Activated CD4-positive, CD25-positive, alpha-beta regulatory T cell treated with anti-CD3 and anti-CD28 coated beads, Interleukin-2, amount 50 U/mL, for 16 hours (primary cell): Measurements from ENCODE around the gene VWA8.
"Not testable (repeated sequence)": the region's sequence is repeated elsewhere in the genome, so short reads cannot be mapped to it uniquely, and the experiment has no call there.

ENCODE experiments used
- DNase-seq: peaks from one replicate; pipeline ENCODE4 v3.0.0-alpha.2; 2020; ENCODE audit warnings: low read depth, low spot score

Gene VWA8

DNA sequence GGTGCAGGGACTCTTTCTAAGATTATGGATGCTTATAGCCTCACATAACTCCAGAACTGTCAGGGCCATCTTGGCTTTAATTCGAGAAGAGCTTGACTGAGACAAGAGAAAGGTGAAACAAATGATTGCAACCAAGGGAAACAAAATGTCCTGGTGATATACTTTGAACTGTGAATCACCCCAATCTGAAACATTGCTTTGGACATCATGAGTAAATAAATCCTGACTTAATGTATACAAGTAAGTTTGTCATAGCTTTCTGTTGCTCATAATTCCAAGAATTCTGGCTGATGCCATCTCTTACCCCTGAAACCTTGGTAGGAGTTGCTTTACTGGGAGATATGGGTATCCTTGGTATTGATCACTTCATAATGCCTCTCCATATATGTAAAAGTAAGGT lies 5.8 kb upstream of the VWA8 start:
- no peak for DNase-seq

DNA sequence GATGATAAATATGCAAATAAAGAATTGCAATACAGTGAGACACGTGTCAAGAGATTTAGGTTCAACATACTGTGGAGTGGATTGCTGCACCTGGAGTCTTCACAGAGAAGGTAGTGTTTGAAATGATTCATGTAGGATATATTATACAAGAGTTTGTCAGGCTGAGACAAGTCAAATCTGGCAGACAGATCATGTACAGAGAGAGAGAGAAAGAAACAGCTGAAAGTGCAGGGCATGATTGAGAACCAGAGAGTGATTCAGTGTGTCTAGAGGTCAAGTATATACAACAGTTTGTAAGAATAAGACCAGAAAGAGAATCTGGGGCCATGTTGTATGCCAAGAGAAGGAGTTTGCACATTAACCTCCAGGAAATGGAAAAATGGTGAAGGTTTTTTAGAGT lies 2.1 kb upstream of the VWA8 start:
- DNase-seq: no peak

DNA sequence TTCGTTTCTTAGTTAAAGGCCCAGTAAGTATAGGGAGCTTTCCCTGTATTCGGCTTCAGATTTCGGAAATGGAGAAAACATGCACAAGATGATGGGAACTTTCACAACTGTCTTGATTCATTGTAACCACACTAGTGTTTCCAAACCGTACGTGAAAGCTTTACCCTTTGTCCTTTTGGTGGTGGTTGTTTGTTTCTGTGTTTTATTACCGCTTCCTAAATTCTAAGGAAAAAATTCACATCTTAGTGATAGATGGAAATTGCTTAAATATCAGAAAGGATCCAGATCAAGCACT lies 504 bp upstream of the VWA8 start:
- no peak for DNase-seq

DNA sequence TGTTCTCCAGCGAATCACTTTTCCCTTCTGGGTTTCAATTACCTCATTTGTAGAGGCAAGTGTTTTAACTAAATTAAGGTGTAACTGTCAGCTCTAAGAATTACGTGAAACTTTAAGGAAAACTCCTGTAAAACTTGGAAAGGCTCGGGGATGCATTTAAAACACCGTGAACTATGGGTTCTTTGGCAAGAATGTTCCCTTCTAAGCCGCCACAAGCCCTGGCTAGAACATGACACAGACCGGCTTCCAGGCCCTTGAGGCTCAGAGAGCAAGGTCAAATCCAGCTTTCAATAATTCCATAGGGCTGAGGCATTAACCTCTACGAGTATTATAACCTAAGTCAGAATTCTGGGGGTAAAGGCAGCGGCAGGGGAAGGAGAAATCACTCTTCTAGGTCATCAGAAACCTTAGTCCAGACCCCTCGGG lies 685 bp downstream of the VWA8 start:
- no peak for DNase-seq

DNA sequence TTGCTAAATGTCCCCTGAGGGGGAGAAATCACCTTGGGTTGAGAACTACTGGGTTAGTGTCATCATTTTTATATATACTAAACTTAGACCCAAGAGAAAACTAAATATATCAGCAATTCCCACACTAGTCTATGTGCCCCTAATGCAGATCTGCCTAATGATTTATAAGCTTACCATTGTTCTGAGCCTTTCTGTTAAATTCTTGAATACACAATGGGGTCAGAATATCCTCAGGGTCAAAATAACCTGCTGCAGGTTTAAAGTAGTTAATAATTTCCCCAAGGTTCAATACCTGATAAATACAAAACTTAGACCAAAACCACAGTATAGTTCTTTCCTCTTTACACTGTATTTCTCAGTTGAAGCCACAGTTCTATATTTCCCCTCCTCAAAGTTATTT lies 4.6 kb downstream of the VWA8 start:
- DNase-seq: no peak

DNA sequence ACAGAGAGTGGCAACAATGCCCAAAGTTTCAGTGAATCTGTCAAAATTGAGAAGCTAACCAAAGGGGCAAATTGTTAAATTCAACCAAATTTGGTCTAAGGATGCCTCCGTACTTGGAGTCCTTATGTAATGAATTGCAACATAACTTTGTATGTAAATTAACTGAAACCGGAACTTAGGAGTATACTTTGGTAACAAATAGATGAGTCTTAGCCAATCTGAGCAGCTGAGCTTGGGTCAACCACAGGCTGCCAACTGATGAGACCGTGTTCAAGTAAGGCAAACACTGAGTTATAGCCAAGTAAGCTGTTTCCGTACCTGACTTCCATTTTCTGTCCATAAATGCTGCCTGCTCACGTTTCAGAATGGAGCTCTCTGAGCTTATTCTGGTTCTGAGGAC lies 5.3 kb downstream of the VWA8 start:
- DNase-seq: no peak

DNA sequence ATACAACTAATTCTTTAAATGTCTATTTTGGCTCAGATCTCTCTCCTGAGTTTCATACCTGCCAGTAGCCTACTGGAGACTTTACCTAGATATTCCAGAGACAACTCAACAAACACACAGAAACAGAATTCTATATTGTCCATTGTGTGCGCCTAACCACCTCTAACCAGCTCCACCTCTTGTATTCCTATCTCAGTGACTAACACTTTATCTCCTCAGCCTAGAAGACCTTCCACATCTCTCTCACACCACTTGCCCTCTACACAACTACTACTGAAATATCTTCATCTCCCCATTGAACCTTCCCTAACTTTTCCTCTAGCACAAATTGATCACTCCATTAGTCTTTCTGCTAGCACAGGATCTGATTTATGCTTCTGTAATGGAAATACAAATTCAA lies 6.7 kb downstream of the VWA8 start:
- no peak for DNase-seq

DNA sequence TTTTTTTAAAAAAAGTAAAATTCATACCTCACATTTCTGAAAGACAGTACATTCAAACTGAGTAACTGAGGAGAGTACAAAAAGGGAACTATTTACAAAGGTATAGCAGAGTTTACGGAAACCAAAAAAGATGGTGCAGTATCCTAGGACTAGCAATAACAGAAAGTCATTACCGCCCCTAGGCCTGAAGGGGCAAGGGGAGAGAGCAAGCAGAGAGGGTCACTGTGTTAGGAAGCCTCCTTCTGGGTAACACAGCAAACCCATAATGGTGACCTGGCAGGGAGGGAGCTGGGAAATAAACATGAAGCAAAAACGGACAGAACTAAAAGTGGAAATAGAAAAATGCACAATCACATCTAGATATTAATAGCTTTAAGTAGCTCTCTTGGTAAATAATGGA lies 8.2 kb downstream of the VWA8 start:
- no peak for DNase-seq

DNA sequence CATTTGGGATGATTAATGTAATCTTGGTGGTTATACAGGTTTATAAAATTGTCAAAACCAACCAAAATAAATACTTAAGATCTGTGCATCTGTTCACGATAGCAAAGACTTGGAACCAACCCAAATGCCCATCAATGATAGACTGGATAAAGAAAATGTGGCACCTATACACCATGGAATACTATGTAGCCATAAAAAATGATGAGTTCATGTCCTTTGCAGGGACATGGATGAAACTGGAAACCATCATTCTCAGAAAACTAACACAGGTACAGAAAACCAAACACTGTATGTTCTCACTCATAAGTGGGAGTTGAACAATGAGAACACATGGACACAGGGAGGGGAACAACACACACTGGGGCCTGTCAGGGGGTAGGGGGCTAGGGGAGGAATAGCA lies 11.8 kb downstream of the VWA8 start:
- not testable (repeated sequence) for DNase-seq

DNA sequence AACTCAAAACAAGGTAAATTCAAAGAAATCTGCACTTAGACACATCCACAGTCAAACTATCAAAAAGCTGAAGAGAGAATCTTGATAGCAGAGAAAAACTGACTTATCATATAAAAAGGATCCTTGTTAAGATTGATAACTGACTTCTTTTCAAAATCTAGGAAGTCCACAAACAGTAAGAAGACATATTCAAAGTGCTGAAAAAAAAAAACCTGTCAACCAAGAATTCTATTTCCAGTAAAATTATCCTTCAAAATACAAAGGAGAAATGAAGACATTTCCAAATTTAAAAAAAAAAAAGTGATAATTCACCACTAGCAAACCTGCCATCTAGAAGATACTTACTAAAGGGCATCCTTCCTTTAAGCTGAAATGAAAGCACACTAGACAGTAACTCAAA lies 15.0 kb downstream of the VWA8 start:
- no peak for DNase-seq

DNA sequence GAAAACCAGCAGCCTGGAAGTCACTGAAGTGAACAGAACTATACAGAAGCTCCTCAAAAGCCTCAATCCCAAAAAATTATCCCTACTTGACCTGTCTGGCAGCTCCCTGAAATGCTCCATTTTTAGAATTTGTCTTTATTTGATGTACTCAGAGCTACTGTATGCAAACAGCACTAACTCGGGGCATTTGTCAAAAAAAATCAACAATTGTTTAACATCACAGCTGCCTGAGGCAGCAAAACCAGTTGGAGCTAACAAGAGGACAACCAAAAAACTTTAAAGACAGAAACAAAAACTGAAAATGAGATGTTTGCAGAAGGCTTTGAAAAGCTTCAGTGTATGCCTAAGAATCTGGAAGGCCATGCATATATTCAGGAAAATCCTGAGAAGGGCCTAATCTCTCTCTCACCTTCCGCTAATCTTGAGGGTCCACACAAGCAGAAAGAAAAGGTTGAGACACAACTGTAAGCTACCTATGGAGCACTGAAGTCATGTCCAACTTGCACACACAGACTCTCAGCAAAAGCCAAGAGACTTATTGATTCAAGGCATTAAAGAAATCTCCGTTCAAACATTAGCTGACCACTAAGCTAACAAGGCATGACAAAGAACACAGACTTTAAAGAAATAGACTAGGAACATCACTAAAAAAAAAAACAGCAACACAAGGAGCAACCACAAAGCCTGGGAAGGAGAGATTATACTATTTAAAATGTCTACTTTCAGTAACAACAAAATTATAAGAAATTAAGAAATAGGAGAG lies 16.1 kb downstream of the VWA8 start:
- DNase-seq: no peak

DNA sequence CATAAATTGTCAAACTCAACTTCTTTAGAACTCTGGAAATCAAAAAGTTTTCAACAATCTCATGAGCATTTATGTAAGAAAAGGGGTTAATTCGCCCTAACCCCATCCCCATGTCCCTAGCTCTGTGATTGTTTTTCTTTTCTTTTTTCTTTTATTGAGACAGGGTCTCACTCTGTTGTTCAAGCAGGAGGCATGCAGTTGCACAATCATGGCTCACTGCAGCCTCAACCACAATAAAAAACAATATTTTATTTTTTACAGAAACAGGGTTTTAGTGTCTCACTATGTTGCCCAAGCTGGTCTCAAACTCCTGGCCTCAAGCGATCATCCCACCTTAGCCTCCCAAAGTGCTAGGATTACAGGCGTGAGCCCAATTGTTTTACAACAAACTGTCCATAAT lies 16.7 kb downstream of the VWA8 start:
- no peak for DNase-seq

DNA sequence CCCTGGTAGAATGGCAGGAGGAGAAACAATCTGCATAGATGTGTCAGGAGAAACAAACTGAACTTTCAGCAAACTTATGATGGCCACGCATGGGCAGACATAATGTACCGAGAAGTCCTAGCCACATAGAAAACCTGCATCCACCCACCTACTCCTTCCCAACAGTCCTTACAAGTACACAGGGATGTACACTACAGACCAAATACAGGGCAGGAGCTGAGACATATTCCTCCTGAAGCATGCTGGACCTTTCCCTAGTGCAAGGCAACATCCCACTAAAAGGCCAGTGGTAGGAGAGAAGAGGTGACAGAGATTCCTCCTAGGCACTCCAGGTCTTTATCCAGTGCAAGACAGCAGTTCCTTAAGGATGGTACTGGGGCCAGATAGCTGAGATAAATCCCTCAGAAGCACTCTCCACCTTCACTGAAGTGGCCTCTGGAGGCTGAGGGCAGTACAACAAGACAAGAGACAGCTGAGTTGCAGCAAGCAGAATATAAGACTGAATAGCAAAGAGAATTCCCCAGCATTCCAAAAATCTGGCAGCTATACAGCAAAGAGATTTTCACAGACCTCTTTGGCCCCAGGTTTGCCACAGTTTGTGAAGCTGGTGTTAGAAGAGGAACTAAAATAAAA lies 18.3 kb downstream of the VWA8 start:
- DNase-seq: no peak

DNA sequence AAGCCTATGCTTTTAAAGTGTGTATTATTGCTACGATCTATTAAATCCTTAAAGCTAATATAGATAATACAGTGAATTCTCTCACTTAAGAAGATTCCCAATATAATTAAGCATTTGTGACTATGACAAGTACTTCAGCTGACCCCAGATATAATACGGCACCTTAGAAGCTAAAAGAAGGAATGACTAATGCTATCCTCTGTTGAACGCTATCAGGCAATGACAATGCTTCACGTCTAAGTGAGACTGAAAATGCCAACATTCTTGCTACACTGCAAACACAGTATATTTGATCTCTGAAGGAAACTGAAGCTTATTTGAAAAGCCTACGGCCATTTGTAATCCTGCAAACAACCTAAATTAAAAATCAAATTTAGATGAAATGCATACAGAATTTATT lies 19.7 kb downstream of the VWA8 start:
- DNase-seq: no peak

DNA sequence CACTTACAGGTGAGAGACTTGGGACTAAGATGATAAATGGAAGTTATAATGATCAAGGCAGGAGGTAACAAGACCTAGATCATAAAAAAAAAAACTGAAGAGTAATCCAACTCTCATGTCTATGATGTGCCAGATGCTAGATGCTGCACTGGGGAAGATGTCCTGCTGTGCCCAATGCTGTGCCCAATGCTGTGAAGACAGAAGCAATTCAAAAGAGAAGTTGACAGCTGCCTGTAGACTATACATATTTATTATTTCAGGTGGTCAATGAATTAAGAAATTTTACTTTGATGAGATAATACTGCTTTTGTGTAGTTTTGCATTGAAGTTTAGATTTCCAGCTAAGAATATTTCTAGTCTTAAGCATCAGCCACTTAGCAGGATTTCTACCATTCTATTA lies 21.5 kb downstream of the VWA8 start:
- DNase-seq: no peak

DNA sequence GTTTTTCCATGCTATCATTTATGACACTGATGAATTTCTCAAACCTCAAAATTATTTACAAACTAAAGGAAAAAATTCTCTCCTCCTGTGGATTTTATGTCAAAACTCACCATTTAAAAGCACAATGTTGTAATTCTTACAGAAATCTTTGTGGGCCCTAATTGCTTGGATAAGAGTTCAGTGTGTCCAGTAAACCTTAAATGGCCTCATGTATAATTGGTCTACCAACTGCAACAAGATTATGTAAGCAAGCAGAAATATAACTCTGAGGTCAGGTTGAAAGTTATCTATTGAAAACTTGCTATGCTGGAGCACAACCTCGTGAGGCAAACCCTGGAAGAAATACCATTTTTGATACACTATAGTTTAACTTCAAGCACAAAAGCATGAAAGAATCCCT lies 22.0 kb downstream of the VWA8 start:
- DNase-seq: no peak

DNA sequence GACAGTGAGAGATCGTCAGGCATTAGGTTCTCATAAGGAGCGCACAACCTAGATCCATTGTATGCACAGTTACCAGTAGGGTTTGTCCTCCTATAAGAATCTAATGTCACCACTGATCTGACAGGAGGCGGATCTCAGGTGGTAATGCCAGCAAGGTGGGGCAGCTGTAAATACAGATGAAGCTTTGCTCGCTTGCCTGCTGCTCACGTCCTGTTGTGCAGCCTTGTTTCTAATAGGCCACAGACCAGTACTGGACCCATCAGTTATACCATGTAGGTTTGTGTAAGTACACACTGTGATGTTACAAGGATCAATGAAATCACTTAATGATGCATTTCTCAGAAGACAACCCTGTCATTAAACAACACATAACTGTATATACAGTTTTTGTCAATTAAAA lies 23.5 kb downstream of the VWA8 start:
- DNase-seq: no peak

DNA sequence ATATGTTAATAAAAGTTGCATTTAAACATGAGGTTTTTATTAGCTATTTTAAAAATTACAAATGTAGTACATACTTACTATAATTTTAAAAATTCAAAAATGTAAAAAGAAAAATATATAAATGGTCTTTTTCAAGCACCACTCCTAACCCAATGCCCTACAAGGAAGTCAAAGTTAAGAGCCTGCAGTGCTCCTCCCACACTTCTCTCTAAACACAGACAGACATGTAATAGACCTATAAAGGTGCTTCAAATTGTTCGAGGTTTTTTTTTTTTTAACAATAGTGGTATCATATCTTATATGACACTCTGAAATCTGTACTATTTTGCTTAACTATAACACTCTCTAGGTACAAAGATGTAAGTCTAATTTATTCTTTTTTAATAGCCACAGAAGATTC lies 25.4 kb downstream of the VWA8 start:
- DNase-seq: no peak

DNA sequence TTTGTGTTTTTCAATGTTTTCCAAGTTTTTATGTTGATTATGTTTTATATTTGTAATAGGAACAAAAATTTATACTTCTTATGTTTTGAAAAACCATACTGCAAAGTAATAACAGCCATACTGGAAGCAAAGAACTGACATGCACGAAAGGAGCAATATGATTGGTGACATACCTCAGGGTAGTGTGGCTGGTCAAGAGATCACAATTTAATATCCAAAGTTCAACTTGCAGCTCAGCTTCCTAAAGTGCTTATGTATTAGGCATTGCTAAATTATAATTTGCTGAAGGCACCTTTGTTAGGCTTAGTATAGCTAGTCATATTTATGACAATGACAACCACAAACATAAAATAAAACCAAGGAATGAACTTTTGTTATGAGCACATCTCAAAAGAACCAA lies 25.9 kb downstream of the VWA8 start:
- DNase-seq: no peak

DNA sequence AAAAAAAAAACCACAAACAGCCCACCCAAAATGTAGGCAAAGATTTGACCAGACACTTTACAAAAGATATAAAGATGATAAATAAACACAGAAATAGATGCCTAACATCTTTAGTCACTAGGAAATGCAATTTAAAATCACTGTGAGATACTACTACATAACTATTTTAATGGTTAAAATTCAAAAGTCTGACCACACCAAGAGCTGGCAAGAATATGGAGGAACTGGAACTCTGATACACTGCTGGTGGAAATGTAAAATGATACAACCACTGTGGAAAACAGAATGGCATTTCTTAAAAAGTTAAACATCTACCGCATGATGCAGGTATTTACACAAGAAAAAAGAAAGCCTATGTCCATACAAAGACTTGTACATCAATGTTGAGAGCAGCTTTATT lies 26.8 kb downstream of the VWA8 start:
- no peak for DNase-seq

DNA sequence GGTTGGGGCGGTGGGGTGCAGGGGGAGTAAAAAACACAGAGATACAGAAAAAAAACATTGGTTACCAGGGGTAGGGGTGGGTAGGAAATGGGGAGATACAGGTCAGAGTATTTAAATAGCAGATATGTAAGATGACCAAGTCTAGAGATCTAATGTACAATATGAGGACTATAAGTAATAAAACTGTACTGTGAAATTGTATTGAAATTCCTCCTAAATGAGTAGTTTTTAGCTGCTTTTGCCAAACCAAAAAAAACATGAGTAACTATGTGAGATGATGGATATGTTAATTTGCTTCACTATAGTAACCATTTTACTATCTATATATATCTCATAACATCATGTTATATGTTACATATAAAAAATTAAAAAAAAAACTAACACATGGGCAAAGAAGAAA lies 29.6 kb downstream of the VWA8 start:
- DNase-seq: no peak

DNA sequence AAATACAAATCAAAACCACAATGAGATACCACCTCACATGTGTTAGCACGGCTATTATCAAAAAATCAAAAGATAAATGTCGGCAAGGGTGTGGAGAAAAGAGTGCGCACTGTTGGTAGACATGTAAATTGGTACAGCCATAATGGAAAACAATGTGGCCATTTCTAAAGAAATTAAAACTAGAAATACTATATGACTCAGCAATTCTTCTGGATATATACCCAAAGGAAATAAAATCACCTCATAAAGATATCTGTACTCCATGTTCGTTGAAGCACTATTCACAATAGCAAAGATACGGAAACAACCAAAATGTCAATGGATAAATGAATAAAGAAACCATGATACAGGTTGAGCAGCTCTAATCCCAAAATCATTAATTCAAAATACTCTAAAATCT lies 30.8 kb downstream of the VWA8 start:
- DNase-seq: no peak

DNA sequence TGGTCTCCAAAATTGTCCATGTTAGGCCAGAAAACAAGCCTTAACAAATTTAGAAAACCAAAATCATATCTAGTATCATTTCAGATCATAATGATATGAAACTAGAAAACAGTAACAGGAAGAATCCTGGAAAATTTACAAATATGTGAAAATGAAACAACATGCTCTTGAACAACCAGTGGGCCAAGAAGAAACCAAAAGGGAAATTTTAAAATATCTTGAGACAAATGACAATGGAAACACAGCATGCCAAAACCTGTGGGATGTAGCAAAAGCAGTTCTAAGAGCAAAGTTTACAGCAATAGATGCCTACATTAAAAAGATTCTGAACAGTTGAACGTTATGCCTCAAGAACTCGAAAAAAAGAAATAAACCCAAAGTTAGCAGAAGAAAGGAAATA lies 32.6 kb downstream of the VWA8 start:
- DNase-seq: no peak

DNA sequence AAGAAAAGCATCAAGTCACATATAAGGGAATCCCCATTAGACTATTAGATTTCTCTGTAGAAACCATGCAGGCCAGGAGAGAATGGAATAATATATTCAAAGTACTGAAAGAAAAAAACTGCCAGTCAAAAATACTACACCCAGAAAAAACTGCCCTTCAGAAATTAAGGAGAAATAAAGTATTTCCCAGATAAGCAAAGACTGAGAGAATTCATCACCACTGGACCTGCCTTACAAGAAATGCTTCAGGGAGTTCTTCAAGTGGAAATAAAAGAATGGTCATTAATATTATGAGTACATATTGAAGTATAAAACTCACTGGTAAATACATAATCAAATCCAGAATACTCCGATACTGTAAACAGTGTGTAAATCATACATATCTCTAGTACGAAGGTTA lies 35.9 kb downstream of the VWA8 start:
- DNase-seq: no peak
